ENCODE results near the gene PTGES3L. TPM values are rescaled to one million over a fixed set of nuclear protein-coding genes. Genes with fewer than 3 reads are reported as not detected.
"Not testable (repeated sequence)": the region's sequence is repeated elsewhere in the genome, so short reads cannot be mapped to it uniquely, and the experiment has no call there.

The PTGES3L gene
- polyA plus RNA-seq, 2 donors, result 0.65 to 0.94 TPM

DNA sequence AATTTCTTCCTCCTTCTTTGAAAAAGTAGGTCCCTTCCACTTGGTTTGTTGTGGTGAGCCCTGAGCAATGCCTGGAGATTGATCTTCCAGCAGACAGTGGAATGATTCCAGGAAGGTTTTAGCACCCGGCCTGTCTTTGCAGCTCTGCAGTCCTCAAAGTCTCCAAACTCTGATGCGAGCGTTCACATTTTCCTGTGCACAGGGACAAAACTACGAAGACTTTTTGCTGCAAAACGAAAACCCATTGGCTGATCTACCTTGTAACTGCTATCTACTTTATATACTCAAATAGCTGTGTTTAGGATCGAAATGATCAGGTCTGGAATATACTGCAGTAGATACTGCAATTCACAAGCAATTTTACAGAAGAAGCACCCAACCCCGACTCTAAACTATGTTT is 57.6 kb downstream of the PTGES3L start:
- no peaks in the 10 kb centered on the region for H3K27me3 ChIP-seq (ENCODE audit: control insufficient read depth in 1 of 2, insufficient read depth in 2 of 2, low read length in 2 of 2)
- H3K9me3 ChIP-seq (ENCODE audit: control insufficient read depth in 2 of 2, insufficient read depth in 1 of 2, low read depth in 1 of 2, low read length in 1 of 2), result no peaks in the 10 kb centered on the region
- 55 to 56% methylated on average over 7 of the region's 7 CpGs for WGBS, 2 donors
- no peaks in the 10 kb centered on the region for H3K4me1 ChIP-seq (ENCODE audit: control insufficient read depth in 2 of 2, insufficient read depth in 2 of 2, low read length in 1 of 2)
- no peaks in the 10 kb centered on the region for H3K36me3 ChIP-seq (ENCODE audit: control insufficient read depth in 2 of 2, insufficient read depth in 2 of 2, low read length in 1 of 2)
- H3K27ac ChIP-seq (ENCODE audit: low read depth in 2 of 2, low read length in 1 of 2), result no peak overlapping the region
- no peak overlapping the region for H3K4me3 ChIP-seq (ENCODE audit: low read depth in 1 of 2, low read length in 2 of 2)

DNA sequence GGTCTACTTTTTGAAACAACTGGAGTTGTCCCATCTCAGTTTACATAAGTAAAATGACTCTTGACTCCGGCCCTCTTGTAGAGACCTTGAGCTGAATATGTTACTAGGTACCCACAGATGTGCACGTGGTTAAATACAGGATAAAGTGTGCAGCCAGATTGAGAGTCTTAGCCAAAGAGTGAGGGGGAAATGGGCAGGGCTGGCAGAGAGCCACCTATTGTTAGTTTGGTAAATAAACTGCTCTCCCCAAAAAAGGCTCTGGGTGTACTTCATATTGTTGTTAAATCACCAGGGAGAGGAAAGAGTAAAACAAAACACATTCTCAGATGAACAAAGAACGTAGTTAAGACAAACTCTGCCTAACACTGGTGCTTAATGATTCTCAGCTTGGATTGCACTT is 59.0 kb downstream of the PTGES3L start:
- 20 to 35% methylated on average over 3 of the region's 3 CpGs for WGBS, 2 donors
- H3K27ac ChIP-seq (ENCODE audit: low read depth in 2 of 2, low read length in 1 of 2), result no peak overlapping the region

DNA sequence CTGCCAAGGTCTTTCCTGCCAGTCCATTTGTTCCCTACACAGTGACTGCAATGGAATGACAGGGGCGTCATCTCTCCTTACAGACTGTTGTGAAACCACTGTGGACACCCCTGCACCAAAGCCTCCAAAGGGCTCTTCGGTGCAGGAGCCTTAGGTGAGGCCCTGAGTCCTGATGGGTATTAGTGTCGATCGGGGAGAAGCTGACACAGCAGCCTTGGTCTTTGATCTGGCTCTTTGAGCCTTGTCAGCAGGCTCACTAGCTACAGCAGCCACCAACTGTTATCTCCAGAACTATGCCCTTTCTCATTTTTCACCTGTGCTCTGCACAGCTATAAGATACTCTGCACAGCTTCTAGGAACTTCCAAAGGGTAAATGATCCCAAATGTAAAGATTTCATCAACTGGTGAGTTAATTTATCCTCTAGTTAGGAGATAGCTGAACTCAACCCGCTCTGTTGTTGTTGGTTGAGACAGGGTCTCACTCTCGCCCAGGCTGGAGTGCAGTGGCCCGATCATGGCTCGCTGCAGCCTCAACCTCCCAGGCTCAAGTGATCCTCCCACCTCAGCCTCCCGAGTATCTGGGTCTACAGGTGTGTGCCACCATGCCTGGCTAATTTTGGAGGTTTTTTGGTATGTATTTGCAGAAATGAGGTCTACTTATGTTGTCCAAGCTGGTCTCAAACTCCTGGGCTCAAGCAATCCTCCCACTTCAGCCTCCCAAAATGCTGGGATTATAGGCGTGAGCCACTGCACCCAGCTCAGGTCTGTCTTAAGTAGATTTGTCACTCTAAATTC is 59.6 kb downstream of the PTGES3L start:
- H3K36me3 ChIP-seq (ENCODE audit: control insufficient read depth in 2 of 2, insufficient read depth in 2 of 2, low read length in 1 of 2), result no peaks in the 10 kb centered on the region
- H3K4me1 ChIP-seq (ENCODE audit: control insufficient read depth in 2 of 2, insufficient read depth in 2 of 2, low read length in 1 of 2), result no peaks in the 10 kb centered on the region
- 75 to 84% methylated on average over 10 of the region's 10 CpGs for WGBS, 2 donors
- H3K9me3 ChIP-seq (ENCODE audit: control insufficient read depth in 2 of 2, insufficient read depth in 1 of 2, low read depth in 1 of 2, low read length in 1 of 2), result no peaks in the 10 kb centered on the region
- H3K27ac ChIP-seq (ENCODE audit: low read depth in 2 of 2, low read length in 1 of 2), result no peak overlapping the region
- no peak overlapping the region for H3K4me3 ChIP-seq (ENCODE audit: low read depth in 1 of 2, low read length in 2 of 2)
- H3K27me3 ChIP-seq (ENCODE audit: control insufficient read depth in 1 of 2, insufficient read depth in 2 of 2, low read length in 2 of 2), result no peaks in the 10 kb centered on the region

More for the DNA sequence above, 59.0 kb downstream of the PTGES3L start:
- Histone ChIP-seq H3K36me3 (ENCODE audit: control insufficient read depth in 2 of 2, insufficient read depth in 2 of 2, low read length in 1 of 2) (no peaks in the 10 kb centered on the region), H3K4me1 (ENCODE audit: control insufficient read depth in 2 of 2, insufficient read depth in 2 of 2, low read length in 1 of 2) (no peaks in the 10 kb centered on the region), H3K9me3 (ENCODE audit: control insufficient read depth in 2 of 2, insufficient read depth in 1 of 2, low read depth in 1 of 2, low read length in 1 of 2) (no peaks in the 10 kb centered on the region), H3K4me3 (ENCODE audit: low read depth in 1 of 2, low read length in 2 of 2) (no peak overlapping the region), H3K27me3 (ENCODE audit: control insufficient read depth in 1 of 2, insufficient read depth in 2 of 2, low read length in 2 of 2) (no peaks in the 10 kb centered on the region)

DNA sequence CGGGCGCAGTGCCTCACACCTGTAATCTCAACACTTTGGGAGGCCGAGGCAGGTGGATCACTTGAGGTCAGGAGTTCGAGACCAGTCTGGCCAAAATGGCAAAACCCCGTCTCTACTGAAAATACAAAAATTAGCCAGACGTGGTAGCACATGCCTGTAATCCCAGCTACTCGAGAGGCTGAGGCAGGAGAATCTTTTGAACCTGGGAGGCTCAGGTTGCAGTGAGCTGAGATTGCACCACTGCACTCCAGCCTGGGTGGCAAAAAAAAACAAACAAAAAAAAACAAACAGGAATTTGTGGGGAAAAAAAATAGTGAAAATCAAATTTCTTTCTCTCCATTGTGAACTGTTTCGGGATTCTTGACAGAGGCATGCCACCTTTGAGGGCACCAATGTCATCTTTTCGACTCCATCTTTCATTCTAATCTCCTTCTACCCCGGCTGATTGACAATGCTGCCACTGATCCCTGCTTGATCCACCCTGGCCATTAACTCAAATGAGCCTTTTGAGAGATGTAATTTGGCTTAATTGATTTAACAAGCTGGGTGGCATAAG is 60.3 kb downstream of the PTGES3L start:
- 80 to 87% methylated on average over 10 of the region's 10 CpGs for WGBS, 2 donors
- not testable (repeated sequence) for H3K27ac ChIP-seq (ENCODE audit: low read depth in 2 of 2, low read length in 1 of 2)

DNA sequence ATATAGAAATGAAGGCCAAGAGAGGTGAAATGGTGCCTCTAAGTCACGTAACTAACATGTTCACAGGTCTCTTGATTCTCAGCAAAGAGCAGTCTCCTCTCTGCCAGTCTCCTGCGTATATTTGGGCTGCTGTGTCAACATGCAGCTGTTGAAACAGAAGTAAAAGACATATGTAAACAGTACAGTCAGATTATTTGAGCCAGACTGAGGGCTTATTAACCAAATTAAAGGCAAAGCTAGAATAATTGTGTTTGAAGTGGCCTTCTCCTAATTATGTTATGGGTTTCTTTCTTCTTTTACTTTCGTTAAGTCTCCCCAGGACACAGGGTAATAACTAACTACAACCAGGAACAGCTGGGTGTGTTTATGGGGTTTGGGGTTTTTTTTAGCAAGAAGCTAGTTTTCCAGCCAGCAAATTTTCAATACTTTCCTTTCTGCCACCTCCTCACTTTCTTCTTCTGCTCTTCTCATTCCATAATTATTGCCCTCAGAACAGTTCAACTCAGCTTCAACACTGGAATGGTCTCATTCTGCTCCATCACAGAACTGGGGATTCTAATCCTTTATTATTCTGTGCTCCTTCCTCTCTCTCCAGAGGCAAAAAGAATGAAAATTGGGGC is 60.9 kb downstream of the PTGES3L start:
- no peak overlapping the region for H3K4me3 ChIP-seq (ENCODE audit: low read depth in 1 of 2, low read length in 2 of 2)
- H3K4me1 ChIP-seq (ENCODE audit: control insufficient read depth in 2 of 2, insufficient read depth in 2 of 2, low read length in 1 of 2), result no peaks in the 10 kb centered on the region
- H3K27ac ChIP-seq (ENCODE audit: low read depth in 2 of 2, low read length in 1 of 2), result no peak overlapping the region
- no peaks in the 10 kb centered on the region for H3K36me3 ChIP-seq (ENCODE audit: control insufficient read depth in 2 of 2, insufficient read depth in 2 of 2, low read length in 1 of 2)
- H3K9me3 ChIP-seq (ENCODE audit: control insufficient read depth in 2 of 2, insufficient read depth in 1 of 2, low read depth in 1 of 2, low read length in 1 of 2), result no peaks in the 10 kb centered on the region
- H3K27me3 ChIP-seq (ENCODE audit: control insufficient read depth in 1 of 2, insufficient read depth in 2 of 2, low read length in 2 of 2), result no peaks in the 10 kb centered on the region
- WGBS, 2 donors, result 41 to 57% methylated on average over 3 of the region's 3 CpGs

More for the DNA sequence above, 60.3 kb downstream of the PTGES3L start:
- H3K27me3 ChIP-seq (ENCODE audit: control insufficient read depth in 1 of 2, insufficient read depth in 2 of 2, low read length in 2 of 2); H3K4me3 ChIP-seq (ENCODE audit: low read depth in 1 of 2, low read length in 2 of 2); H3K36me3 ChIP-seq (ENCODE audit: control insufficient read depth in 2 of 2, insufficient read depth in 2 of 2, low read length in 1 of 2); H3K4me1 ChIP-seq (ENCODE audit: control insufficient read depth in 2 of 2, insufficient read depth in 2 of 2, low read length in 1 of 2); H3K9me3 ChIP-seq (ENCODE audit: control insufficient read depth in 2 of 2, insufficient read depth in 1 of 2, low read depth in 1 of 2, low read length in 1 of 2): not testable (repeated sequence)

Other genes with a start within 250 kb of the PTGES3L start
- 10 to 100 TPM; 15.6 to 19.8 TPM for gene EZH1, start 235.0 kb downstream of the PTGES3L start, polyA plus RNA-seq
- 10 to 100 TPM in 1 of 2 donors, 1 to 10 TPM in 1; 7.5 to 13.5 TPM for gene RAMP2, start 218.9 kb downstream of the PTGES3L start, polyA plus RNA-seq
- 100 to 1,000 TPM in 1 of 2 donors, 10 to 100 TPM in 1; 42.8 to 123 TPM for gene VPS25, start 206.6 kb downstream of the PTGES3L start, polyA plus RNA-seq
- 10 to 100 TPM in 1 of 2 donors, 1 to 10 TPM in 1; 6.7 to 12.8 TPM for gene WNK4, start 199.5 kb downstream of the PTGES3L start, polyA plus RNA-seq
- gene COA3, start 181.4 kb downstream of the PTGES3L start, polyA plus RNA-seq, result 100 to 1,000 TPM in 1 of 2 donors, 10 to 100 TPM in 1; 89.9 to 185 TPM
- gene CNTD1, start 181.2 kb downstream of the PTGES3L start, polyA plus RNA-seq, result under 1 TPM; 0.18 TPM
- 10 to 100 TPM; 29.1 to 53.9 TPM for gene BECN1, start 155.8 kb downstream of the PTGES3L start, polyA plus RNA-seq
- gene PSME3, start 146.7 kb downstream of the PTGES3L start, polyA plus RNA-seq, result 10 to 100 TPM; 24.8 to 69.3 TPM
- gene AOC2, start 135.5 kb downstream of the PTGES3L start, polyA plus RNA-seq, result under 1 TPM; 0.24 to 0.86 TPM
- 10 to 100 TPM in 1 of 2 donors, 1 to 10 TPM in 1; 9.7 to 25.3 TPM for gene AOC3, start 128.9 kb downstream of the PTGES3L start, polyA plus RNA-seq
- not detected for gene G6PC1, start 79.3 kb downstream of the PTGES3L start, polyA plus RNA-seq
- gene AARSD1, start 15.6 kb downstream of the PTGES3L start, polyA plus RNA-seq, result 10 to 100 TPM; 36.0 to 47.8 TPM
- 1 to 10 TPM; 5.2 to 5.7 TPM for gene RUNDC1, start 485 bp upstream of the PTGES3L start, polyA plus RNA-seq
- 1,000 to 10,000 TPM; 2,102 to 2,622 TPM for gene RPL27, start 18.3 kb upstream of the PTGES3L start, polyA plus RNA-seq
- gene IFI35, start 26.7 kb upstream of the PTGES3L start, polyA plus RNA-seq, result 1 to 10 TPM; 7.4 to 9.0 TPM
- 100 to 1,000 TPM in 1 of 2 donors, 10 to 100 TPM in 1; 97.6 to 103 TPM for gene VAT1, start 42.3 kb upstream of the PTGES3L start, polyA plus RNA-seq
- under 1 TPM; 0.53 to 0.54 TPM for gene RND2, start 45.2 kb upstream of the PTGES3L start, polyA plus RNA-seq
- 1 to 10 TPM; 3.7 to 3.8 TPM for gene BRCA1, start 145.3 kb upstream of the PTGES3L start, polyA plus RNA-seq
- 10 to 100 TPM; 25.2 to 26.1 TPM for gene NBR1, start 191.1 kb upstream of the PTGES3L start, polyA plus RNA-seq
- gene TMEM106A, start 231.8 kb upstream of the PTGES3L start, polyA plus RNA-seq, result 1 to 10 TPM in 1 of 2 donors, under 1 TPM in 1; 0.49 to 2.3 TPM
- not detected for gene CCDC200, start 248.5 kb upstream of the PTGES3L start, polyA plus RNA-seq

All from esophagus (tissue), 2 donors.